ENCODE measurements around the gene ZNF91. TPM values are rescaled to one million over a fixed set of nuclear protein-coding genes. Genes with fewer than 3 reads are reported as not detected.
"Not testable (repeated sequence)": the region's sequence is repeated elsewhere in the genome, so short reads cannot be mapped to it uniquely, and the experiment has no call there.

Gene ZNF91
- 24.5 TPM for polyA plus RNA-seq (2013, experiment 1 of 2)
- 28.6 TPM for polyA plus RNA-seq (2013, experiment 2 of 2)

GRCh38 chr19:23395041-23395721 lies at the start of gene ZNF91:
Gene ZNF91 (minus strand): TSS chr19:23395471. CDS start chr19:23395354, 117 bp downstream.
- H3K36me3 ChIP-seq (ENCODE audit: control insufficient read depth, insufficient read depth, low read length): peaks cover 51% of the 10 kb centered on the region
- peak within 1 kb of the TSS; percentile 99 for H3K27ac ChIP-seq (ENCODE audit: low read depth, low read length, severe bottlenecking)
- no peaks in the 10 kb centered on the region for H3K4me1 ChIP-seq (ENCODE audit: control insufficient read depth, insufficient read depth, low read length, poor library complexity, severe bottlenecking)
- 0% methylated on average over 32 of the region's 32 CpGs for WGBS, 2 experiments (ENCODE audit: insufficient coverage in 2 of 2)
- no peaks in the 10 kb centered on the region for H3K9me3 ChIP-seq (ENCODE audit: control insufficient read depth, low read length)
- peak within 1 kb of the TSS; percentile 81 for H3K4me3 ChIP-seq (ENCODE audit: extremely low read depth, insufficient read depth, low read length, poor library complexity, severe bottlenecking)

GRCh38 chr19:23440791-23441190 lies 45.5 kb upstream of the ZNF91 start:
- Histone ChIP-seq H3K27ac (ENCODE audit: low read depth, low read length, severe bottlenecking) (no peak overlapping the region), H3K4me1 (ENCODE audit: control insufficient read depth, insufficient read depth, low read length, poor library complexity, severe bottlenecking) (no peaks in the 10 kb centered on the region), H3K4me3 (ENCODE audit: extremely low read depth, insufficient read depth, low read length, poor library complexity, severe bottlenecking) (no peak overlapping the region), H3K36me3 (ENCODE audit: control insufficient read depth, insufficient read depth, low read length) (no peaks in the 10 kb centered on the region), H3K9me3 (ENCODE audit: control insufficient read depth, low read length) (peaks cover 42% of the 10 kb centered on the region)
- 69 to 71% methylated on average over 7 to 8 of the region's 9 CpGs for WGBS, 2 experiments (ENCODE audit: insufficient coverage in 2 of 2)

- Histone ChIP-seq H3K27ac (ENCODE audit: low read depth, low read length, severe bottlenecking) (no peak overlapping the region), H3K9me3 (ENCODE audit: control insufficient read depth, low read length) (peaks cover 42% of the 10 kb centered on the region), H3K4me3 (ENCODE audit: extremely low read depth, insufficient read depth, low read length, poor library complexity, severe bottlenecking) (no peak overlapping the region), H3K4me1 (ENCODE audit: control insufficient read depth, insufficient read depth, low read length, poor library complexity, severe bottlenecking) (no peaks in the 10 kb centered on the region), H3K36me3 (ENCODE audit: control insufficient read depth, insufficient read depth, low read length) (no peaks in the 10 kb centered on the region)
- WGBS, 2 experiments (ENCODE audit: insufficient coverage in 2 of 2): 73 to 83% methylated on average over 6 of the region's 9 CpGs
These were observed 44.9 kb upstream of the ZNF91 start for GRCh38 chr19:23440207-23440606.

- Histone ChIP-seq H3K4me1 (ENCODE audit: control insufficient read depth, insufficient read depth, low read length, poor library complexity, severe bottlenecking) (no peaks in the 10 kb centered on the region), H3K9me3 (ENCODE audit: control insufficient read depth, low read length) (peaks cover 37% of the 10 kb centered on the region), H3K4me3 (ENCODE audit: extremely low read depth, insufficient read depth, low read length, poor library complexity, severe bottlenecking) (no peak overlapping the region), H3K36me3 (ENCODE audit: control insufficient read depth, insufficient read depth, low read length) (no peaks in the 10 kb centered on the region), H3K27ac (ENCODE audit: low read depth, low read length, severe bottlenecking) (no peak overlapping the region)
- 82 to 87% methylated on average over 6 of the region's 8 CpGs for WGBS, 2 experiments (ENCODE audit: insufficient coverage in 2 of 2)
These were observed 44.4 kb upstream of the ZNF91 start for GRCh38 chr19:23439623-23440022.

GRCh38 chr19:23437901-23438300 lies 42.6 kb upstream of the ZNF91 start:
- H3K4me3 ChIP-seq (ENCODE audit: extremely low read depth, insufficient read depth, low read length, poor library complexity, severe bottlenecking): no peak overlapping the region
- 75 to 81% methylated on average over 2 of the region's 4 CpGs for WGBS, 2 experiments (ENCODE audit: insufficient coverage in 2 of 2)
- H3K4me1 ChIP-seq (ENCODE audit: control insufficient read depth, insufficient read depth, low read length, poor library complexity, severe bottlenecking): no peaks in the 10 kb centered on the region
- no peak overlapping the region for H3K27ac ChIP-seq (ENCODE audit: low read depth, low read length, severe bottlenecking)
- peaks cover 36% of the 10 kb centered on the region for H3K9me3 ChIP-seq (ENCODE audit: control insufficient read depth, low read length)
- no peaks in the 10 kb centered on the region for H3K36me3 ChIP-seq (ENCODE audit: control insufficient read depth, insufficient read depth, low read length)

- 70 to 71% methylated on average over 2 to 3 of the region's 4 CpGs for WGBS, 2 experiments (ENCODE audit: insufficient coverage in 2 of 2)
These were observed 41.7 kb upstream of the ZNF91 start for GRCh38 chr19:23436944-23437343.

GRCh38 chr19:23436318-23436717 lies 41.0 kb upstream of the ZNF91 start:
- WGBS, 2 experiments (ENCODE audit: insufficient coverage in 2 of 2): 33 to 69% methylated on average over 2 to 3 of the region's 4 CpGs
- no peaks in the 10 kb centered on the region for H3K36me3 ChIP-seq (ENCODE audit: control insufficient read depth, insufficient read depth, low read length)
- H3K4me3 ChIP-seq (ENCODE audit: extremely low read depth, insufficient read depth, low read length, poor library complexity, severe bottlenecking): no peak overlapping the region
- peaks cover 29% of the 10 kb centered on the region for H3K9me3 ChIP-seq (ENCODE audit: control insufficient read depth, low read length)
- no peak overlapping the region for H3K27ac ChIP-seq (ENCODE audit: low read depth, low read length, severe bottlenecking)
- H3K4me1 ChIP-seq (ENCODE audit: control insufficient read depth, insufficient read depth, low read length, poor library complexity, severe bottlenecking): no peaks in the 10 kb centered on the region

More at GRCh38 chr19:23436944-23437343, 41.7 kb upstream of the ZNF91 start:
- Histone ChIP-seq H3K27ac (ENCODE audit: low read depth, low read length, severe bottlenecking) (no peak overlapping the region), H3K4me3 (ENCODE audit: extremely low read depth, insufficient read depth, low read length, poor library complexity, severe bottlenecking) (no peak overlapping the region), H3K36me3 (ENCODE audit: control insufficient read depth, insufficient read depth, low read length) (no peaks in the 10 kb centered on the region), H3K9me3 (ENCODE audit: control insufficient read depth, low read length) (peaks cover 30% of the 10 kb centered on the region), H3K4me1 (ENCODE audit: control insufficient read depth, insufficient read depth, low read length, poor library complexity, severe bottlenecking) (no peaks in the 10 kb centered on the region)

- H3K9me3 ChIP-seq (ENCODE audit: control insufficient read depth, low read length): no peaks in the 10 kb centered on the region
- H3K36me3 ChIP-seq (ENCODE audit: control insufficient read depth, insufficient read depth, low read length): no peaks in the 10 kb centered on the region
- no peaks in the 10 kb centered on the region for H3K4me1 ChIP-seq (ENCODE audit: control insufficient read depth, insufficient read depth, low read length, poor library complexity, severe bottlenecking)
- H3K4me3 ChIP-seq (ENCODE audit: extremely low read depth, insufficient read depth, low read length, poor library complexity, severe bottlenecking): no peak overlapping the region
- WGBS, 2 experiments (ENCODE audit: insufficient coverage in 2 of 2): 71 to 84% methylated on average over 1 to 2 of the region's 5 CpGs
- H3K27ac ChIP-seq (ENCODE audit: low read depth, low read length, severe bottlenecking): no peak overlapping the region
These were observed 25.6 kb upstream of the ZNF91 start for GRCh38 chr19:23420824-23421223.

GRCh38 chr19:23419261-23419660 lies 24.0 kb upstream of the ZNF91 start:
- 89% methylated on average over 10 to 12 of the region's 38 CpGs for WGBS, 2 experiments (ENCODE audit: insufficient coverage in 2 of 2)
- not testable (repeated sequence) for H3K36me3 ChIP-seq (ENCODE audit: control insufficient read depth, insufficient read depth, low read length); H3K9me3 ChIP-seq (ENCODE audit: control insufficient read depth, low read length)

GRCh38 chr19:23415561-23416191 lies 20.4 kb upstream of the ZNF91 start:
- Histone ChIP-seq H3K9me3 (ENCODE audit: control insufficient read depth, low read length) (no peaks in the 10 kb centered on the region), H3K27ac (ENCODE audit: low read depth, low read length, severe bottlenecking) (peak overlapping the region; percentile 64), H3K4me3 (ENCODE audit: extremely low read depth, insufficient read depth, low read length, poor library complexity, severe bottlenecking) (peak overlapping the region; percentile 66), H3K36me3 (ENCODE audit: control insufficient read depth, insufficient read depth, low read length) (no peaks in the 10 kb centered on the region), H3K4me1 (ENCODE audit: control insufficient read depth, insufficient read depth, low read length, poor library complexity, severe bottlenecking) (no peaks in the 10 kb centered on the region)
- WGBS, 2 experiments (ENCODE audit: insufficient coverage in 2 of 2): 0 to 1% methylated on average over 20 to 23 of the region's 33 CpGs

More at GRCh38 chr19:23419261-23419660, 24.0 kb upstream of the ZNF91 start:
- H3K4me1 ChIP-seq (ENCODE audit: control insufficient read depth, insufficient read depth, low read length, poor library complexity, severe bottlenecking); H3K27ac ChIP-seq (ENCODE audit: low read depth, low read length, severe bottlenecking); H3K4me3 ChIP-seq (ENCODE audit: extremely low read depth, insufficient read depth, low read length, poor library complexity, severe bottlenecking): not testable (repeated sequence)

- Histone ChIP-seq H3K9me3 (ENCODE audit: control insufficient read depth, low read length) (no peaks in the 10 kb centered on the region), H3K27ac (ENCODE audit: low read depth, low read length, severe bottlenecking) (peak overlapping the region; percentile 10), H3K36me3 (ENCODE audit: control insufficient read depth, insufficient read depth, low read length) (no peaks in the 10 kb centered on the region), H3K4me3 (ENCODE audit: extremely low read depth, insufficient read depth, low read length, poor library complexity, severe bottlenecking) (peak overlapping the region; percentile 66), H3K4me1 (ENCODE audit: control insufficient read depth, insufficient read depth, low read length, poor library complexity, severe bottlenecking) (no peaks in the 10 kb centered on the region)
- WGBS, 2 experiments (ENCODE audit: insufficient coverage in 2 of 2): 10% methylated on average over 5 to 9 of the region's 13 CpGs
These were observed 19.8 kb upstream of the ZNF91 start for GRCh38 chr19:23415034-23415433.

Measured in mesodermal cell (in vitro differentiated cells).